Heart left ventricle (tissue), 16 donors: ENCODE data around the gene OR2A5. TPM values are rescaled to one million over a fixed set of nuclear protein-coding genes. Genes with fewer than 3 reads are reported as not detected.

Experiments used
- ATAC-seq, 4 donors: fragments of 200-7000 bp; cut with Tn5 transposase; one replicate each; pipeline ENCODE4 v1.9.1; 2020 to 2022; ENCODE audit warnings: moderate library complexity in 4 of 4, mild to moderate bottlenecking in 3 of 4, moderate number of reproducible peaks in 1 of 4
- DNase-seq, 5 donors: peaks; one replicate each; pipeline ENCODE4 v3.0.0-alpha.2; 2020
- H3K27ac ChIP-seq, 12 donors: fragments of 200-600 bp; sonication (generic) in 4 of 12; one replicate each; pipeline versions ENCODE4 v1.5.0 to v1.8.0; 2016 to 2022; ENCODE audit warnings: mild to moderate bottlenecking in 2 of 12
- H3K27me3 ChIP-seq, 9 donors: fragments of 200-600 bp; sonication (generic) in 2 of 9; one replicate each; pipeline versions ENCODE4 v1.5.1 to v1.8.0; 2016 to 2022; ENCODE audit warnings: mild to moderate bottlenecking in 3 of 9
- H3K36me3 ChIP-seq, 9 donors: fragments of 200-600 bp; sonication (generic) in 2 of 9; one replicate each; pipeline versions ENCODE4 v1.5.0 to v1.8.0; 2018 to 2022; ENCODE audit warnings: mild to moderate bottlenecking in 2 of 9
- H3K4me1 ChIP-seq, 12 donors: fragments of 200-600 bp; sonication (generic) in 4 of 12; one replicate each; pipeline versions ENCODE4 v1.5.0 to v1.8.0; 2016 to 2022; ENCODE audit warnings: mild to moderate bottlenecking in 3 of 12
- H3K4me3 ChIP-seq, 12 donors: fragments of 200-600 bp; sonication (generic) in 4 of 12; one replicate each; pipeline versions ENCODE4 v1.5.0 to v1.8.0; 2017 to 2022; ENCODE audit warnings: mild to moderate bottlenecking in 9 of 12, moderate library complexity in 4 of 12
- H3K9me3 ChIP-seq, 12 donors: fragments of 200-600 bp; sonication (generic) in 4 of 12; one replicate each; pipeline versions ENCODE4 v1.5.0 to v1.8.0; 2016 to 2022; ENCODE audit warnings: mild to moderate bottlenecking in 1 of 12
- CTCF ChIP-seq, 12 donors: fragments of 200-600 bp; sonication (generic) in 4 of 12; IDR thresholded peaks; one replicate each; pipeline versions ENCODE4 v1.5.0 to v1.8.0; 2018 to 2022; ENCODE audit warnings: antibody characterized with exemption in 12 of 12, mild to moderate bottlenecking in 5 of 12
- POLR2A ChIP-seq, 2 donors: fragments of 450-650 bp; IDR thresholded peaks; one replicate each; pipeline ENCODE4 v1.6.1; 2017; ENCODE audit warnings: antibody characterized with exemption in 2 of 2, mild to moderate bottlenecking in 2 of 2, moderate library complexity in 2 of 2
- WGBS, 4 donors: extraction: QIAGEN DNeasy Blood & Tissue Kit in 2 of 4; methylation state at CpG; one replicate each; pipeline versions ENCODE4 v1.1.5 to v1.1.7; 2013 to 2018; 5-methylcytosine and 5-hydroxymethylcytosine counted together
- intact Hi-C, 10 donors: fragments of 100-400 bp; cut with DNase I; formaldehyde crosslinking; loops; one replicate each; pipeline versions ENCODE4 v1.11.1 to v1.14.2; 2022
- polyA plus RNA-seq, 2 donors: library from polyadenylated mRNA; stranded (reverse); fragments of 200-250 nt; gene quantifications; one replicate each; pipeline ENCODE4 v1.2.3, GENCODE V29; 2013
- total RNA-seq, 9 donors: library from RNA; depleted of rRNA in 2 of 9; stranded (reverse); fragments of >200 nt in 2 of 9; fragmentation: NEBNext Ultra II Directional in 3 of 9; extraction: Animal tissue kit (Norgen Biotek cat#: 25700) in 3 of 9; gene quantifications; one replicate each; pipeline versions ENCODE4 v1.1.0 to v1.2.4, GENCODE V29; 2016 to 2023
- donor health status: ischemic (EF 13 %, LVEDD 7.1; RV severe dilation, severe dysfunction).
- donor health status: healthy with polysubstance abuse.
- donor health status: DM: no; HTN: yes; CAD: no.
- donor health status: DM: no; HTN: no; CAD: no.
- donor health status: ischemic (EF 25% LVEDD 6.9; RV normal size, moderate dysfunction).
- donor health status: ischemic (EF 25% LVEDD 5.7; RV mildly dilated, moderate dysfunction).
- donor health status: healthy.
- donor health status: DM: yes; HTN: yes; CAD: no.
- donor health status: ischemic (EF 35%, LVEDD 5.7; RV mildly dilated, moderate dysfunction).
- donor health status: nonischemic (EF 11% LVEDD 7.7; RV severe dilation, severe dysfunction).
- donor health status: DM: yes; HTN: yes; CAD: no.
- donor health status: PGD.
- donor health status: ischemic (EF 29% LVEDD 5.4; RV normal size, mild dysfunction).
- donor health status: nonischemic (EF 23%, LVEDD 6.1; RV moderate dilation, normal function).

Gene OR2A5
- total and polyA plus RNA-seq, 11 donors: not detected

- no peak overlapping the region for H3K27ac ChIP-seq
- no peaks in the 10 kb centered on the region for H3K9me3 ChIP-seq
- no peaks in the 10 kb centered on the region for H3K36me3 ChIP-seq
- DNase-seq: no peak
- intact Hi-C loops: loop anchor here in 5 of 10 donors (5.0 to 10.0 kb wide), 3 partner anchors 122 to 290 kb away; partner anchors contain the start of gene TCAF1 (in 4 of the 5)
- peak; percentile 23 to 67 (median 56) for TF ChIP-seq CTCF (IDR thresholded peaks at IDR 0.05)
- no peak for TF ChIP-seq POLR2A (IDR thresholded peaks at IDR 0.05)
- no peak overlapping the region for H3K4me3 ChIP-seq
- peak in 1 of 4 donors; percentile 55 for ATAC-seq
- H3K27me3 ChIP-seq: no peaks in the 10 kb centered on the region
- no peaks in the 10 kb centered on the region for H3K4me1 ChIP-seq
- WGBS, 4 donors: 6 to 16% (median 9%) methylated on average over 3 of the region's 3 CpGs
Observed at GRCh38 chr7:144027070-144027469, 21.7 kb upstream of the OR2A5 start.

GRCh38 chr7:144027974-144028373 lies 20.8 kb upstream of the OR2A5 start:
- H3K9me3 ChIP-seq: no peaks in the 10 kb centered on the region
- no peaks in the 10 kb centered on the region for H3K27me3 ChIP-seq
- intact Hi-C loops: loop anchor here in 5 of 10 donors (5.0 to 10.0 kb wide), 3 partner anchors 123 to 291 kb away; partner anchors contain the start of gene TCAF1 (in 4 of the 5)
- peaks cover 0 to 4% (median 0%) of the 10 kb centered on the region in 12 donors for H3K4me1 ChIP-seq
- no peak overlapping the region for H3K27ac ChIP-seq
- no peak for DNase-seq
- WGBS, 4 donors: 56 to 83% (median 63%) methylated on average over 1 of the region's 1 CpG
- no peak for TF ChIP-seq POLR2A (IDR thresholded peaks at IDR 0.05)
- TF ChIP-seq CTCF (IDR thresholded peaks at IDR 0.05): no peak
- no peak overlapping the region for H3K4me3 ChIP-seq
- H3K36me3 ChIP-seq: no peaks in the 10 kb centered on the region
- ATAC-seq: no peak

GRCh38 chr7:144028547-144028946 lies 20.2 kb upstream of the OR2A5 start:
- DNase-seq (no peak), ATAC-seq (no peak)
- H3K4me1 ChIP-seq: peaks cover 0 to 8% (median 0%) of the 10 kb centered on the region in 12 donors
- H3K27ac ChIP-seq: no peak overlapping the region
- no peaks in the 10 kb centered on the region for H3K9me3 ChIP-seq
- no peak for TF ChIP-seq CTCF (IDR thresholded peaks at IDR 0.05)
- intact Hi-C loops: loop anchor here in 5 of 10 donors (5.0 to 10.0 kb wide), 3 partner anchors 124 to 291 kb away; partner anchors contain the start of gene TCAF1 (in 4 of the 5)
- H3K4me3 ChIP-seq: no peak overlapping the region
- H3K27me3 ChIP-seq: no peaks in the 10 kb centered on the region
- WGBS, 4 donors: 90 to 95% (median 91%) methylated on average over 3 of the region's 3 CpGs
- no peaks in the 10 kb centered on the region for H3K36me3 ChIP-seq

- WGBS, 4 donors: 67 to 90% (median 81%) methylated on average over 5 of the region's 5 CpGs
- Histone ChIP-seq H3K27ac (no peak overlapping the region), H3K9me3 (no peaks in the 10 kb centered on the region), H3K4me3 (no peak overlapping the region), H3K4me1 (peaks cover 0 to 21% (median 0%) of the 10 kb centered on the region in 12 donors), H3K36me3 (no peaks in the 10 kb centered on the region), H3K27me3 (no peaks in the 10 kb centered on the region)
- ATAC-seq (no peak), DNase-seq (no peak)
- TF ChIP-seq POLR2A (IDR thresholded peaks at IDR 0.05) (no peak), CTCF (IDR thresholded peaks at IDR 0.05) (no peak)
- intact Hi-C loops: loop anchor here in 3 of 10 donors (5.0 to 10.0 kb wide), 2 partner anchors 92 to 95 kb away; partner anchors contain the start of gene OR2A14 (in 2 of the 3)
Observed at GRCh38 chr7:144032516-144032915, 16.2 kb upstream of the OR2A5 start.
